GM03348 (cell line): ENCODE measurements around the gene ATXN1.

Experiments
- DNase-seq: peaks from one replicate; pipeline ENCODE4 v3.0.0; 2012; ENCODE audit warnings: low spot score

ATXN1 gene

GRCh38 chr6:16698162-16698533, 63.1 kb downstream of the ATXN1 start:
- DNase-seq = no peak

DNA sequence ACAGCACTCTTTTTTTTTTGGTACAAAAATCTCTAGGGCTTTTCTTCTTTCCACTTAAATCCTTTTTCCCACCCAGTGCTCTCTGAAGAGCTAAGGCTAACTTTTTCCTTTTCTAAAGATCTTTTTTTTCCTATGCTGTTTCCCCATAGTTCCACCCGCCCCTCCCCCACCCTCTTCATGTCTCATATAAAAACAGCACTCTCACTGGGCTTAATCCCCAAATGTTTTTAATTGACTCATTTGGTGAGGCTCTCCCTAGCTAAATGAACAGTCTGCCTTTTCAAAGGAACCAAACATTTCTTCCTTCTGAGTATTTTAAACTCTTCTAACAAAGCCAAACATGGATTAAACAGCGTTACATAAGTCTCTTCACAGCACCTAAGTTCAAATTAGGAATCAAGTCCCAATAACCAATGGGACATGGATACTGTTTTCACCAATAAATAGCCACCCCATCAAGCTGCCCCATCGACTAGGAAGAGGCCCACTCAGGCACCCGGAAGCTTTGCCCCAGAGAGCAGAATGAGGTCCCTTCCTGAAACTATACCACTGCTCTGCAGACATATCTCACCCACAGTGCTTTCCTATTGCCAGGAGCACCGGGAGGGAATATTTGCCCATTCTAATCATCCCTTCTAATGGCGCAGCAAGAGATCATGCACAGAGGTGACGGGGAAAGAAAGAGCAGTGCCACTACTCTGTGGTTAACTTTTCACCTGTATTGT, 63.7 kb downstream of the ATXN1 start:
- DNase-seq = no peak

GRCh38 chr6:16696496-16696895, 64.8 kb downstream of the ATXN1 start:
- no peak for DNase-seq

DNA sequence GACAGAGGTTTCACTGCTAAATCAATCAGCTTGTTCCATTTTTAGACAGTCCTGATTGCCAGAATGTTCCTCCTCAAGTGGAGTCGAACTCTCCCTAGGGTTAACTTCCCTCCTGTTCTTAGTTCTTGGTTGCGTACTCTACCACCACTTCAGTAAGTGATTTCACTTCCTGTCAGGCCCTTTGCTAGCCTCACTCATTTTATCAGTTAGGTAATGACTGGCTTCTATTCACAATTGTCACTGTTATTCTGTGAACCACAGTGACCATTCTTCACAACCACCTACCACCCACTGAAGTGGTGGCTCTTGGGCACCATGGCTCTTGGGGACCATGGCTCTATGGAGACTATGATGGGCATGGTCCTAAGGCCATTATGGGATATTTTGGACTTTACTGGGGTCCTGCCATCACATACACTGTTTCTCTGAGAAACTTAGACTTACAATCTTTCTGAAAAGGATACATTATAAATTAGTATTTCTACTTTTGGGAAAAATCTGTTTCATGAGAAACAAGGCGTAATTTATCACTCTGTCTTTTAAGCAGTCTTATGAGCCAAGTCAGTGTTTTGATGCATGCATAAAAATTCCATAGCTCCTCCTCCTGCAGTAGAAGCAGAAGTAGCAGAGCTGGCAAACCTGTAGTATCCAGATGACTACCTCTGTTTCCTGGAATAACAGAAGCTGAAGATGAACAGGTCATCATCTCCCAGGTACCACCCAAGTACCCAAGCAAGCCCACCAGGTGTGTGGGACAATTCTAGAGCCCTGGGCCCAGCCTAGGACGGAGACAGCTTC, 66.3 kb downstream of the ATXN1 start:
- DNase-seq = no peak

- no peak for DNase-seq
Measured at GRCh38 chr6:16691324-16691723, 69.9 kb downstream of the ATXN1 start.

DNA sequence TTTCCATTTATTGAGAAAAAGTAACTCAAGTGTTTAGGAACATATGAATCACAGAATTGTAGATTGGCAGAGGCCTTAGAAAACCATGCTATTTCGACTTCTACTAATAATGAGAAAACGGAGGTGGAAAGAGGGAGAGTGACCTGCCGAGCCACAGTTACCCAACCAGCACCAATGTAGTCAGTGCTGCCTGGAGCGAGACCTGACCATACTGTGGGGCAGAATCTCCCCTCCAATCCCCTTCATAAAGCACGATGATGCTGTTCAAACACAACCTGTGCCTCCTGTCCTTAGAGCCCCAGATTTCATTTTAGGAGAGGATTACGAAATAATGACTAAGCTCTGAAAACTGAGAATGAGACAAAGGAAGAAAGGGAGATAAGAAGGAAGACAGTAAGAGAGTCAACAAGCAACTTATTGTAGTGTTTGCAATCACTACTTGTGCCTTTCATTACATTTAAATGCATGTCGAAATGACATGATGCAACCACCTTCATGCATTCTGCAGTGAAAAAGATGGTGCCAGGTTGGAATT, 70.6 kb downstream of the ATXN1 start:
- no peak for DNase-seq

DNA sequence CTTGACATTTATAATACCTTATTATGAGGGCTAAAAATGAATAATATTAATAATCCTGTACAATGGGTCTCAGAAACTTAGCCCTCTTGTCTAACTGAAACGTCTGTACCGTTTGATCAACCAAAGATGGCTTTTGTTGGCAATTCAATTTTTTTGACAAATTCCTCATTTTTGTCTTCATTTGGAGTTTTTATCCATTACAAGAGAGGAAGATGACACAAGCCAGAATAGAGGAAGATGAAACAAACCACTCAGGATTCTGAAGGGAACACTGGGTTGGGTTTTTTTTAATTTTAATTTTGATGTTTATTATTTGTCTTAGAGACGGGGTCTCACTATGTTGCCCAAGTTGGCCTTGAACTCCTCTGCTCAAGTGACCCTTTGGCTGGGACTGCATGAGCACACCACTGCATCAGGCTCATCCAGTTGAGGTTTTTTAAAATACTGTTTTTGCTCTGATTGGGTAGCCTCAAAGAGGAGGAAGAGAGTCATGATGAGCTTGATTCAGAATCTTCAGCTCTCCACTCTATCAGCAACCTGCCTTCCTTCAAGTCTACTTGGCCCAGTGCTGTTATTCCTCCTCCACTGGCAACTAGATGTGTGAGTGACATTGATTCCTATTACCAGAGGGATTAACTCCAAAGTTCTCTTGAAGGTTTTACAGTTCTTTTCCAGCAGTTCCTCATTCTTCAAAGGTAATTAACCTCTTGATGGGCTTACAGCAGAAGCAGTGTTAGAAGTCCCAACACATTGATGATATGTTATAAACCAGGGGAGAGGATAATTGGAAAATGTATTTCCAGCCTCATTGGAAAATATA, 71.3 kb downstream of the ATXN1 start:
- no peak for DNase-seq

- DNase-seq = peak; percentile 54
Measured at GRCh38 chr6:16688984-16689636, 72.2 kb downstream of the ATXN1 start.

DNA sequence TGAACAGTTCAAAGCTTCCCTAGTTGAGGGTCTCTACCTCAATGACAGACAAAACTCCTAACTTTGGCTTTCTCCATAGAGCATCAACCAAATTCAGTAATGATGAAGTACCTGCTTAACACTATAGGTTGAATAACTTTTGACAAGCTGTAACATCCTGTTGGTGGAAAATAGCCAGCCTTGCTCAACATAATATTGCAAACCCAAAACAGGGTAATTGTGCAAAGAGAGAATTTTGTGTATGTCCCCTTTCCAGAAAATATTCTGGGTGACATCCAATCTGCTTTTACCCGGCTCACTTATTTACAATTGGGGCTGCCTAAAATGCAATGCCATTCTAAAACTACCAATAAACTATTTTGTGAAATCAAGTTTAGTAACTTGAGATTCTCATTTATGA, 72.8 kb downstream of the ATXN1 start:
- DNase-seq = no peak

DNA sequence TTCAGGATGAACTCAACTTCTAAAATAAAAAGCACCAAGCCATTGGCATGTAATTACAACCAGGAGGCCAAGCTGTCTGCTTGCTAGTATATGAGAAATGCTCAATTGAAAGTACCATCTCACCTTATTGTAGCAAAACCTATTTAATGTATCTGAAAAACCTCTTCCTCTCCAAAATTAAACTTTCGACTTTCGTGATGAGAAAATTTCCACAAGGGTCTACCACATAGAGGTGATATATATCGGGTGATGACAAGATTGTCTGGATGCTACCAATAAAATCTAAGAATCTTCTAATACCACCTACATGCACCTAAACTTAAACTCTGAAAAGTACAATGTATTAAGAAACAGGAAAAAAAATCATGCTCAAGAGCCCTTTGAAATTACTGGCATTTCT, 74.2 kb downstream of the ATXN1 start:
- no peak for DNase-seq

- DNase-seq = peak; percentile 34
Measured at GRCh38 chr6:16684896-16685554, 76.2 kb downstream of the ATXN1 start.

- no peak for DNase-seq
Measured at GRCh38 chr6:16684195-16684689, 77.0 kb downstream of the ATXN1 start.

GRCh38 chr6:16683641-16684194, 77.5 kb downstream of the ATXN1 start:
- peak; percentile 37 for DNase-seq

DNA sequence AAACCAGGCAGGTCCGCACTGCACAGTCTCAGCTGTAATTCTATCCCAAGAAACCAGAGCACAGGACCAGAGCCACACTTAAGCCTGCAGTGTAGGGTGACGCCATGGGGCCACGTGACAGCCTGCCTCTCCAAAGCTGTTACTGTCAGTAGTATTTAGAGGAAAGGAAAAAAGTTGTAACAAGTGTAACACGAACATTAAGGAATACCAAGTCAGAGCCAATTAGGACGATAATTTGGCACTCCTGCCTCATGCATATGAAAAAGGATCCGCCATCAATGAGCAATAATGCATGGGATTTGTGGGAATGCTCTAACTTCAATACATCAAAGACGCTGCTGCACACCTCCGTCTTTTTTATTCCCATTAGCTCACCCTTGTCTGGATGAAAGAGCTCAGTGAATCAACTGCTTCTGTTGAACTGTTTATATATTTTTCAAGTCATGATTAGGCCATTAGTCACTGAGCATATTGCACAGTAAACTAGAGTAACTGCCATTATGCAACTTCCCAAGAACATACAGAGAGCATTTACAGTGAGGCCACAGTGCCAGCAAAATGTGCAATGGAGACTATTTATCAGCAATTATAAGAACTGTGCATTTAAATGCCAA, 79.9 kb downstream of the ATXN1 start:
- DNase-seq = peak; percentile 79

GRCh38 chr6:16679050-16679449, 82.2 kb downstream of the ATXN1 start:
- DNase-seq = no peak

DNA sequence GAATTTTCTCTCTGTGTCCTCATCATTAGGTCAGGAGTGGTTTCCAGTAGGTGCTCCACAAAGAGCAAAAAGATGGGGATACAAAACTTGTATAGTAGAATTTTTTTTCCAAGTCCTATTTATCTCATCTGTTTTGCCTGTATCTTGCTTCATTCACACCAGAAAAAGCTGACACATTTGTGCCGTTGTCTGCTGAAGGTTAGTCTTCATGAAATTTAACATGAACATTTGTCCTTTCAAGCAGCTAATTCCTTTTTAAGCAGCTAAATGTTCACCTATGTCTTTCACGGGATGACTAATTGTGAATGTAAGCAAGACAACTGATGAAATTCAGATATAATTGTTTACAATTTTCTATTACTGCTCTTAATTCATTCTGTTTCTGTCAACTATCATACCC, 83.8 kb downstream of the ATXN1 start:
- DNase-seq = no peak

GRCh38 chr6:16676978-16677377, 84.3 kb downstream of the ATXN1 start:
- no peak for DNase-seq

DNA sequence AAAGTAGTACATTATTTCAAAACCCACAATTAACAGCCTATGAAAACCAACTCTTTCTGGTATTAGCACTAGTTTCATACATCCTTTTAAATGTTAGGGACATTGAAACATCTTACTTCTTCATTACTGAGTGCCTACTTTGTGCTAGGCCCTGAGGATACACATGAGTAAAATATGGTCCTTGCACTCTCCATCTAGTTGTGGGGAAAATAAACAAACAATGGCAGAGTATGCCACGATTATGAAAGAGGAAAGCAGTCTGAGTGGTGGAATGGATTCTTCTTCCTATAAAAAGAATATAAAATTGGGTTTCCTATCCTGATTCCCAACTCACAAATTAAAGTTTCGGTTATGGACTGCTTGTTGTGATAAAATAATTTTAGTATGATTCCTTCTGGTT, 84.9 kb downstream of the ATXN1 start:
- no peak for DNase-seq

DNA sequence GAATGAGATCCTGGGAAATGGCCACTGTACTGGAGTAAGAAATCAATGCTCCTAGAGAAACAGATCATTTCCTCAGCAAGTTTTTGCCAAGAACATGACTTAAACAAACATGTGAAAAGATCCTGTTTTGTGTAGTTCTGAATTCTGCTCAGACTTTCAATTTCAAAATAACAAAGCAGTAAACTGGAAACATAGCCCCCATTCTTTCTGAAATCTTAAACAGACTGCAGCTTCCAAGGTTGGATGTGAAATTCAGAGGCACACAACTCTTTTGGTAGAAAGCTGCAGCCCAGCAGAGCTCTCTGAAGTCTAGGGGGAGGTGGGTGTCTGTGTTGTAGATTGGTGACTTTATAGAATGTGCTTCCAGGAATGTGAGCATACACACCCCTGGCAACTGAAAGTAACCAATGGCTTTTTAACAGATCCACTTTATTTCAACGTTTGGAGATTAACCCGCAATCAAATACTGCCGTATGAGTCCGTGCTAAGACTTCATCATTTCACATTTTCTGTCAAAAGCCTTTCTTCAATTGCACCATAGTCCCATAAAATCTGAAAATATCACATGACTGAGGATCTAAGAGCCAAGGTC, 86.4 kb downstream of the ATXN1 start:
- DNase-seq = peak; percentile 41
